Naive thymus-derived CD4-positive, alpha-beta T cell (primary cell): Measurements from ENCODE around the gene PINLYP. TPM values are rescaled to one million over a fixed set of nuclear protein-coding genes. Genes with fewer than 3 reads are reported as not detected.

Experiments
- ATAC-seq: fragments of 150-1000 bp; cut with Tn5 transposase; 2 replicates; pipeline ENCODE4 v1.10.0; 2021; ENCODE audit warnings: mild to moderate bottlenecking, moderate library complexity
- CTCF ChIA-PET: fragments of 350-600 bp; sonication (Branson Sonifier 250); formaldehyde crosslinking; loops from one replicate; lab custom pipeline; 2021; ENCODE audit warnings: antibody characterized with exemption; lab: Charles Lee
- POLR2A ChIA-PET: fragments of 350-600 bp; sonication (Branson Sonifier 250); formaldehyde crosslinking; loops from one replicate; lab custom pipeline; 2021; ENCODE audit warnings: antibody characterized with exemption, inconsistent platforms; lab: Charles Lee
- DNase-seq, 9 donors: peaks; one replicate each; pipeline versions ENCODE4 v3.0.0 to v3.0.0-alpha.2; 2020 to 2022; ENCODE audit warnings: mixed read lengths in 1 of 9
- H3K27ac ChIP-seq: one replicate; pipeline ENCODE4 v1.7.0; 2013; ENCODE audit warnings: mild to moderate bottlenecking, low read depth, low read length, moderate library complexity
- H3K27me3 ChIP-seq, 2 donors: one replicate each; pipeline ENCODE4 v1.7.0; 2013; ENCODE audit warnings: low read length in 2 of 2, mild to moderate bottlenecking in 2 of 2, moderate library complexity in 2 of 2; ENCODE audit not compliant: control insufficient read depth in 2 of 2, insufficient read depth in 2 of 2
- H3K36me3 ChIP-seq, 3 experiments: 1 replicate in 2 of 3; 2 replicates in 1 of 3; pipeline ENCODE4 v1.7.0; 2013; ENCODE audit warnings: low read length in 3 of 3, mild to moderate bottlenecking in 3 of 3, moderate library complexity in 1 of 3; ENCODE audit not compliant: insufficient read depth in 3 of 3, control insufficient read depth in 2 of 3
- H3K4me1 ChIP-seq, 2 donors: one replicate each; pipeline ENCODE4 v1.7.0; 2013; ENCODE audit warnings: low read length in 2 of 2, mild to moderate bottlenecking in 2 of 2, moderate library complexity in 1 of 2; ENCODE audit not compliant: control insufficient read depth in 2 of 2, insufficient read depth in 2 of 2
- H3K4me3 ChIP-seq: 2 replicates; pipeline ENCODE4 v1.7.0; 2013; ENCODE audit warnings: mild to moderate bottlenecking, low read length
- H3K9me3 ChIP-seq, 3 experiments: 1 replicate in 2 of 3; 2 replicates in 1 of 3; pipeline ENCODE4 v1.7.0; 2013; ENCODE audit warnings: low read length in 3 of 3; ENCODE audit not compliant: control insufficient read depth in 2 of 3
- H3K27ac Mint-ChIP-seq, 9 donors: one replicate each; pipeline ENCODE4 v1.8.0; 2020 to 2022; ENCODE audit warnings: mixed read lengths in 9 of 9, mild to moderate bottlenecking in 8 of 9, moderate library complexity in 5 of 9, inconsistent platforms in 2 of 9
- H3K27me3 Mint-ChIP-seq, 5 donors: one replicate each; pipeline ENCODE4 v1.8.0; 2021 to 2022; ENCODE audit warnings: mixed read lengths in 5 of 5, mild to moderate bottlenecking in 1 of 5
- H3K36me3 Mint-ChIP-seq, 5 donors: one replicate each; pipeline ENCODE4 v1.8.0; 2020 to 2022; ENCODE audit warnings: mixed read lengths in 5 of 5, mild to moderate bottlenecking in 3 of 5, inconsistent platforms in 1 of 5
- H3K4me1 Mint-ChIP-seq, 7 donors: one replicate each; pipeline ENCODE4 v1.8.0; 2020 to 2022; ENCODE audit warnings: mixed read lengths in 7 of 7, mild to moderate bottlenecking in 3 of 7, inconsistent platforms in 1 of 7
- H3K4me3 Mint-ChIP-seq, 10 donors: one replicate each; pipeline ENCODE4 v1.8.0; 2020 to 2022; ENCODE audit warnings: mild to moderate bottlenecking in 10 of 10, mixed read lengths in 10 of 10, moderate library complexity in 6 of 10, inconsistent platforms in 2 of 10
- H3K9me3 Mint-ChIP-seq, 11 donors: one replicate each; pipeline ENCODE4 v1.8.0; 2020 to 2022; ENCODE audit warnings: mixed read lengths in 11 of 11, mild to moderate bottlenecking in 4 of 11, inconsistent platforms in 1 of 11, moderate library complexity in 1 of 11
- intact Hi-C, 2 donors: fragments of 100-400 bp; cut with micrococcal nuclease; formaldehyde crosslinking; loops; one replicate each; pipeline ENCODE4 v1.15.1; 2023
- polyA plus RNA-seq, 2 donors: library from polyadenylated mRNA; unstranded; fragments of 300-500 nt; fragmentation: Illumina TruSeq; gene quantifications; one replicate each; pipeline ENCODE4 v1.2.3, GENCODE V29; 2021
- total RNA-seq, 6 experiments: library from RNA in 5 of 6; stranded (reverse) in 5 of 6; gene quantifications; 1 replicate in 5 of 6; 2 replicates in 1 of 6; pipeline ENCODE4 v1.2.3 and lab custom pipeline; 2021 to 2026

PINLYP gene
- total and polyA plus RNA-seq, 7 experiments from 2014 or later: 0.27 to 5.8 (median 0.54) TPM; not detected in 1

- H3K4me1 Mint-ChIP-seq: peaks cover 2 to 13% (median 3%) of the 10 kb centered on the region in 7 donors
- H3K27ac Mint-ChIP-seq: peak overlapping the region in 1 of 9 donors; percentile 32
- H3K9me3 Mint-ChIP-seq: peaks cover 0 to 20% (median 7%) of the 10 kb centered on the region in 11 donors
- no peak overlapping the region for H3K27ac ChIP-seq
- no peaks in the 10 kb centered on the region for H3K27me3 Mint-ChIP-seq
- intact Hi-C loops: no loop called here
- H3K4me3 Mint-ChIP-seq: no peak overlapping the region
- DNase-seq (no peak), ATAC-seq (no peak)
- H3K9me3 ChIP-seq: peaks cover 0 to 10% (median 0%) of the 10 kb centered on the region in 3 experiments
- POLR2A ChIA-PET: no interaction called here
- H3K4me3 ChIP-seq: no peak overlapping the region
- H3K36me3 Mint-ChIP-seq: peaks cover 13 to 57% (median 38%) of the 10 kb centered on the region in 5 donors
- peaks cover 3 to 5% of the 10 kb centered on the region in 2 donors for H3K4me1 ChIP-seq
- CTCF ChIA-PET: interaction anchor here (0.6 to 4.1 kb wide), 2 partner anchors 16 to 62 kb away, joined by 3 to 20 read pairs; no protein-coding TSS in a partner anchor
- no peaks in the 10 kb centered on the region for H3K27me3 ChIP-seq
- H3K36me3 ChIP-seq: peaks cover 0 to 59% (median 8%) of the 10 kb centered on the region in 3 experiments
Measured at GRCh38 chr19:43538922-43539321, 36.7 kb upstream of the PINLYP start.

DNA sequence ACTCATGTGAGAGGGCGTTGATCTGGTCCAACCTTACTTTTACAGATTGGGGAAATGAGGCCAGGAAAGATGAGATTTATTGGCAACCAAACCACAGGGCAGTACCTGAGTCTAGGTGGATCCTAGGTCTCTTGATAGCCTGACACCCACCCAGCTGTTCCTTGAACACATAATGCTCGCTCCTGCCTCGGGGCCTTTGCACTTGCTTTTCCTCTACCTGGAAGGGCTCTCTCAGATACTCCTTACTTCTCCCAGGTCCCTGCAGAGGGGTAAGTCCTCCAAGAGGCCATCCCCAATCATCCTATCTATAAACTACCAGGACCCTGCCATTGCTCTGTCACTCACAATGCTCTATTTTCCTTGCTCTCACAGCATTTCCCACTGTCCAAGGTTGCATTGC is 35.2 kb upstream of the PINLYP start:
- no peaks in the 10 kb centered on the region for H3K4me1 ChIP-seq
- no peak for ATAC-seq
- H3K4me1 Mint-ChIP-seq: peaks cover 0 to 10% (median 2%) of the 10 kb centered on the region in 7 donors
- no peaks in the 10 kb centered on the region for H3K27me3 ChIP-seq
- H3K27me3 Mint-ChIP-seq: no peaks in the 10 kb centered on the region
- ChIA-PET CTCF (no interaction called here), POLR2A (no interaction called here)
- H3K4me3 Mint-ChIP-seq: no peak overlapping the region
- peak overlapping the region in 2 of 9 donors; percentile 2 to 65 for H3K27ac Mint-ChIP-seq
- H3K4me3 ChIP-seq: no peak overlapping the region
- H3K36me3 Mint-ChIP-seq: peaks cover 13 to 67% (median 38%) of the 10 kb centered on the region in 5 donors
- H3K27ac ChIP-seq: no peak overlapping the region
- intact Hi-C loops: no loop called here
- DNase-seq: no peak
- H3K36me3 ChIP-seq: peaks cover 0 to 74% (median 14%) of the 10 kb centered on the region in 3 experiments
- H3K9me3 Mint-ChIP-seq: peaks cover 0 to 20% (median 7%) of the 10 kb centered on the region in 11 donors
- peaks cover 0 to 10% (median 0%) of the 10 kb centered on the region in 3 experiments for H3K9me3 ChIP-seq

DNA sequence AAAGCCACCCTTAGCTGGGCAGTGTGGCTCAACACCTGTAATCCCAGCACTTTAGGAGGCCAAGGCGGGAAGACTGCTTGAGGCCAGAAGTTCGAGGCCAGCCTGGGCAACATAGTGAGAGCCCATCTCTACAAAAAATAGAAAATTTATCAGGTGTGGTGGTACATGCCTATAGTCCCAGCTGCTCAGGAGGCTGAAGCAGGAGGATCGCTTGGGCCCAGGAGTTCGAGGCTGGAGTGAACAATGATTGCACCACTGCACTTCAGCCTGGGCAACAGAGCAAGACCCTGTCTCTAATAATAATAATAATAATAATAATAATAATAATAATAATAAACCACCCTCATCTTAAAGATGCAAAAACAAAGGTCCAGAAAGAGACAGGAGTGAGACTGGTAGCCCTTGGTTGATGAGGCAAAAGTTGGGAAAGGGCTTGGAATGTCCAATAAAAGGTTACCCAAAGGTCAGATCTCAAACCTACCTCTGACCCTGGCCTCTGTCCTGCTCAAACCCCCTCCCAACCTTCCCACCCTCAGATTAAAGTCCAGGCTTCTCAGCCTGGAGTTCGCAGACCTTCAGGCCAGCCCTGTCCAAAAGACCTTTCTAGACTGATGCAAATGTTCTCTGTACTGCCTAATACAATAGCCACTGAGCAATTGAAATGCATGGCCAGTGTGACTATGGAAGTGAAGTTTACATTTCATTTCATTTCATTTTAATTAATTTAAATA is 33.5 kb upstream of the PINLYP start:
- no peak overlapping the region for H3K4me3 Mint-ChIP-seq
- peaks cover 0 to 89% (median 18%) of the 10 kb centered on the region in 3 experiments for H3K36me3 ChIP-seq
- intact Hi-C loops: no loop called here

DNA sequence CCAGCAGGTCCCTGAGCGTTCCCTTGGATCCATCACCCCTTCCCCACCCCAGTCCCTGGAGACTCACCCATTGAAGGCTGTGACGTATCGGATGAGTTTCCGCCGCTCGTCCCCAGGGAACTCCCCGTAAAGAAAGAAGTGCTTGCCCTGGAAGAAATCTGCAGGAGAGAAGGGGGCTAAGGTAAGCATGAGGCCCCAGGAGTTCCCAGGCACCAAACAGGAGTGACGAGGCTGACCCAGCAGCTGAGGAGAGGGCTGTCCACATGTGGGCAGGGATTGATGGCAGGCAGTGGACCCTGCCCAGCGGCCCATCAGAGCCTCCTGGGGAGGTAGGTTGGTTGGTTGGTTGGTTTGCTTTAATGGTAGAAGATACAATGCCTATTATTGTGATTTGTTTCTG is 31.5 kb upstream of the PINLYP start:
- H3K9me3 ChIP-seq: peaks cover 0 to 3% (median 0%) of the 10 kb centered on the region in 3 experiments
- Mint-ChIP-seq H3K27me3 (no peaks in the 10 kb centered on the region), H3K27ac (no peak overlapping the region), H3K4me1 (peaks cover 0 to 4% (median 0%) of the 10 kb centered on the region in 7 donors), H3K9me3 (peaks cover 0 to 11% (median 3%) of the 10 kb centered on the region in 11 donors), H3K4me3 (no peak overlapping the region), H3K36me3 (peaks cover 4 to 60% (median 22%) of the 10 kb centered on the region in 5 donors)
- DNase-seq (no peak), ATAC-seq (no peak)
- POLR2A ChIA-PET: no interaction called here
- peaks cover 0 to 87% (median 21%) of the 10 kb centered on the region in 3 experiments for H3K36me3 ChIP-seq
- H3K4me3 ChIP-seq: no peak overlapping the region
- intact Hi-C loops: no loop called here
- no peaks in the 10 kb centered on the region for H3K4me1 ChIP-seq
- no peak overlapping the region for H3K27ac ChIP-seq
- H3K27me3 ChIP-seq: no peaks in the 10 kb centered on the region
- CTCF ChIA-PET: interaction anchor here (1.4 kb wide), 1 partner anchor 12 kb away, joined by 4 read pairs; no protein-coding TSS in a partner anchor

More for the DNA sequence above, 33.5 kb upstream of the PINLYP start:
- Mint-ChIP-seq H3K27ac (peak overlapping the region in 2 of 9 donors; percentile 45 to 56), H3K9me3 (peaks cover 0 to 20% (median 7%) of the 10 kb centered on the region in 11 donors), H3K4me1 (peaks cover 0 to 4% (median 0%) of the 10 kb centered on the region in 7 donors), H3K27me3 (no peaks in the 10 kb centered on the region), H3K36me3 (peaks cover 13 to 67% (median 38%) of the 10 kb centered on the region in 5 donors)
- H3K27me3 ChIP-seq: no peaks in the 10 kb centered on the region
- H3K27ac ChIP-seq: no peak overlapping the region
- peaks cover 0 to 10% (median 0%) of the 10 kb centered on the region in 3 experiments for H3K9me3 ChIP-seq
- ChIA-PET POLR2A (interaction anchor here (0.6 kb wide), 1 partner anchor 22 kb away, joined by 3 read pairs; no protein-coding TSS in a partner anchor), CTCF (interaction anchor here (1.1 kb wide), 1 partner anchor 12 kb away, joined by 4 read pairs; no protein-coding TSS in a partner anchor)
- H3K4me3 ChIP-seq: no peak overlapping the region
- H3K4me1 ChIP-seq: no peaks in the 10 kb centered on the region
- DNase-seq: no peak
- no peak for ATAC-seq

GRCh38 chr19:43545276-43545675 is 30.3 kb upstream of the PINLYP start:
- H3K9me3 Mint-ChIP-seq: peaks cover 0 to 3% (median 0%) of the 10 kb centered on the region in 11 donors
- no peaks in the 10 kb centered on the region for H3K4me1 ChIP-seq
- no peak overlapping the region for H3K4me3 ChIP-seq
- H3K36me3 Mint-ChIP-seq: peaks cover 0 to 54% (median 13%) of the 10 kb centered on the region in 5 donors
- no peaks in the 10 kb centered on the region for H3K9me3 ChIP-seq
- ATAC-seq: no peak
- H3K27me3 Mint-ChIP-seq: no peaks in the 10 kb centered on the region
- H3K27ac ChIP-seq: no peak overlapping the region
- ChIA-PET CTCF (interaction anchor here (0.9 to 1.1 kb wide), 2 partner anchors 10 to 49 kb away, joined by 3 to 4 read pairs; no protein-coding TSS in a partner anchor), POLR2A (no interaction called here)
- no peak for DNase-seq
- H3K27ac Mint-ChIP-seq: peak overlapping the region in 2 of 9 donors; percentile 13 to 76
- H3K36me3 ChIP-seq: peaks cover 0 to 88% (median 21%) of the 10 kb centered on the region in 3 experiments
- H3K4me1 Mint-ChIP-seq: peaks cover 0 to 4% (median 0%) of the 10 kb centered on the region in 7 donors
- H3K27me3 ChIP-seq: no peaks in the 10 kb centered on the region
- intact Hi-C loops: no loop called here
- no peak overlapping the region for H3K4me3 Mint-ChIP-seq

GRCh38 chr19:43545981-43546380 is 29.6 kb upstream of the PINLYP start:
- peaks cover 0 to 88% (median 21%) of the 10 kb centered on the region in 3 experiments for H3K36me3 ChIP-seq
- POLR2A ChIA-PET: interaction anchor here (0.9 kb wide), 1 partner anchor 120 kb away, joined by 3 read pairs; no protein-coding TSS in a partner anchor

More at GRCh38 chr19:43545981-43546380, 29.6 kb upstream of the PINLYP start:
- H3K27me3 Mint-ChIP-seq: no peaks in the 10 kb centered on the region
- ATAC-seq (no peak), DNase-seq (no peak)
- Histone ChIP-seq H3K4me1 (no peaks in the 10 kb centered on the region), H3K27me3 (no peaks in the 10 kb centered on the region), H3K9me3 (no peaks in the 10 kb centered on the region), H3K4me3 (no peak overlapping the region), H3K27ac (no peak overlapping the region)
- peaks cover 0 to 51% (median 13%) of the 10 kb centered on the region in 5 donors for H3K36me3 Mint-ChIP-seq
- peaks cover 0 to 4% (median 0%) of the 10 kb centered on the region in 7 donors for H3K4me1 Mint-ChIP-seq
- no peak overlapping the region for H3K4me3 Mint-ChIP-seq
- H3K27ac Mint-ChIP-seq: peak overlapping the region in 3 of 9 donors; percentile 33 to 74 (median 56)
- no peaks in the 10 kb centered on the region for H3K9me3 Mint-ChIP-seq
- intact Hi-C loops: no loop called here
- CTCF ChIA-PET: interaction anchor here (0.9 to 1.1 kb wide), 2 partner anchors 9 to 48 kb away, joined by 3 to 4 read pairs; no protein-coding TSS in a partner anchor
